ENCODE results near the gene AP1S3. TPM values are rescaled to one million over a fixed set of nuclear protein-coding genes. Genes with fewer than 3 reads are reported as not detected.
"Not testable (repeated sequence)": the region's sequence is repeated elsewhere in the genome, so short reads cannot be mapped to it uniquely, and the experiment has no call there.

The AP1S3 gene
- total and polyA plus RNA-seq, 2 donors (not counting 3 experiments of a cell fraction or from before 2014, with no cell fraction given), result 0.69 to 3.8 TPM

DNA sequence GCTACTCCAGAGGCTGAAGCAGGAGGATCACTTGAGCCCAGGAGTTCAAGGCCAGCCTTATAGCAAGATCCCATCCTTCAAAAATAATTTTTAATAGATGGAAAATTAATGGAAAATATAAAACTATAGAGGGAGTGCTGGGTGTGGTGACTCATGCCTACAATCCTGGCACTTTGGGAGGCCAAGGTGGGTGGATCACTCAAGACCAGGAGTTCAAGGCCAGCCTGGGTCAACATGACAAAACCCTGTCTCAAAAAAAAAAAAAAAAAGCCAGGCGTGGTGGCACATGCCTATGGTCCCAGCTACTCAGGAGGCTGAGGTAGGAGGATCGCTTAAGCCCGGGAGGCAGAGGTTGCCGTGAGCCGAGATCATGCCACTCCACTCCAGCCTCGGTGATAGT, 48.0 kb downstream of the AP1S3 start:
- FAIRE-seq (no peak), DNase-seq (ENCODE audit: low read depth, low spot score) (no peak)
- intact Hi-C loops (cut with micrococcal nuclease), result no loop called here
- H3K79me2 ChIP-seq (ENCODE audit: control insufficient read depth, insufficient read depth, low read length), result no peaks in the 10 kb centered on the region
- no peak overlapping the region for H3K4me3 ChIP-seq (replicated peaks in 1 of 3; ENCODE audit: insufficient read depth in 1 of 3, low read depth in 1 of 3, low read length in 3 of 3)
- H3K4me1 ChIP-seq (ENCODE audit: control insufficient read depth, extremely low read depth, insufficient read depth, low read length), result no peaks in the 10 kb centered on the region
- H3K4me2 ChIP-seq (ENCODE audit: insufficient read depth, low read length), result no peak overlapping the region
- TF ChIP-seq JUN (IDR thresholded peaks at IDR 0.05; ENCODE audit: borderline replicate concordance, insufficient read depth, insufficient read length, low read depth) (no peak), POLR2A (IDR thresholded peaks at IDR 0.05; ENCODE audit: low read depth, low read length) (no peak), FOS (IDR thresholded peaks at IDR 0.05; ENCODE audit: borderline replicate concordance, insufficient read depth, low read length) (no peak)
- TF ChIP-seq, protein P1, sequence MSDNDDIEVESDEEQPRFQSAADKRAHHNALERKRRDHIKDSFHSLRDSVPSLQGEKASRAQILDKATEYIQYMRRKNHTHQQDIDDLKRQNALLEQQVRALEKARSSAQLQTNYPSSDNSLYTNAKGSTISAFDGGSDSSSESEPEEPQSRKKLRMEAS (IDR thresholded peaks at IDR 0.05; ENCODE audit: insufficient read depth, insufficient read length), result no peak
- no peaks in the 10 kb centered on the region for H3K9me3 ChIP-seq (replicated peaks; ENCODE audit: control insufficient read depth, insufficient read depth, low read length)
- peaks cover 2% of the 10 kb centered on the region for H3K9me1 ChIP-seq (replicated peaks; ENCODE audit: control insufficient read depth, extremely low read depth, insufficient read depth, low read length)
- H3K9ac ChIP-seq (replicated peaks; ENCODE audit: extremely low read depth, insufficient read depth, low read length), result no peak overlapping the region
- no peaks in the 10 kb centered on the region for H4K20me1 ChIP-seq (replicated peaks; ENCODE audit: control insufficient read depth, extremely low read depth, insufficient read depth, low read length)
- CTCF ChIA-PET, result interaction anchor here (1.0 to 1.3 kb wide), 2 partner anchors 8 to 11 kb away, joined by 3 to 5 read pairs; no protein-coding TSS in a partner anchor
- POLR2A ChIA-PET, result no interaction called here
- H3K27me3 ChIP-seq (ENCODE audit: control insufficient read depth in 2 of 2, insufficient read depth in 2 of 2, low read length in 2 of 2), result no peaks in the 10 kb centered on the region
- dilution Hi-C loops (cut with MboI; ENCODE audit: extremely low pct_ligation_motif_present, low sequenced_read_pairs), result no loop called here
- H3K27ac ChIP-seq (ENCODE audit: insufficient read depth, low read depth, low read length), result no peak overlapping the region
- BruUV-seq (replicated peaks), result no TSS peak
- no peaks in the 10 kb centered on the region for H3K36me3 ChIP-seq (ENCODE audit: control insufficient read depth in 2 of 2, extremely low read depth in 1 of 2, insufficient read depth in 2 of 2, low read length in 2 of 2)
- no peak overlapping the region for H2AFZ ChIP-seq (ENCODE audit: low read depth, low read length)

- dilution Hi-C loops (cut with MboI; ENCODE audit: extremely low pct_ligation_motif_present, low sequenced_read_pairs) (no loop called here), intact Hi-C loops (cut with micrococcal nuclease) (no loop called here)
- H3K4me3 ChIP-seq (replicated peaks in 1 of 3; ENCODE audit: insufficient read depth in 1 of 3, low read depth in 1 of 3, low read length in 3 of 3), result no peak overlapping the region
- BruUV-seq (replicated peaks), result no TSS peak
- no peaks in the 10 kb centered on the region for H3K79me2 ChIP-seq (ENCODE audit: control insufficient read depth, insufficient read depth, low read length)
- H3K27ac ChIP-seq (ENCODE audit: insufficient read depth, low read depth, low read length), result no peak overlapping the region
- no peak for TF ChIP-seq GATA2 (IDR thresholded peaks at IDR 0.05; ENCODE audit: insufficient read depth, insufficient read length, low read depth, low read length)
- no peaks in the 10 kb centered on the region for H4K20me1 ChIP-seq (replicated peaks; ENCODE audit: control insufficient read depth, extremely low read depth, insufficient read depth, low read length)
- no peaks in the 10 kb centered on the region for H3K9me3 ChIP-seq (replicated peaks; ENCODE audit: control insufficient read depth, insufficient read depth, low read length)
- no peak for DNase-seq (ENCODE audit: low read depth, low spot score)
- H2AFZ ChIP-seq (ENCODE audit: low read depth, low read length), result no peak overlapping the region
- POLR2A ChIA-PET, result no interaction called here
- no peak overlapping the region for H3K4me2 ChIP-seq (ENCODE audit: insufficient read depth, low read length)
- peaks cover 2% of the 10 kb centered on the region for H3K9me1 ChIP-seq (replicated peaks; ENCODE audit: control insufficient read depth, extremely low read depth, insufficient read depth, low read length)
- FAIRE-seq, result no peak
- H3K36me3 ChIP-seq (ENCODE audit: control insufficient read depth in 2 of 2, extremely low read depth in 1 of 2, insufficient read depth in 2 of 2, low read length in 2 of 2), result no peaks in the 10 kb centered on the region
- no peaks in the 10 kb centered on the region for H3K27me3 ChIP-seq (ENCODE audit: control insufficient read depth in 2 of 2, insufficient read depth in 2 of 2, low read length in 2 of 2)
- CTCF ChIA-PET, result interaction anchor here (0.7 to 1.3 kb wide), 3 partner anchors 8 to 10 kb away, joined by 3 to 5 read pairs (median 4); no protein-coding TSS in a partner anchor
- H3K4me1 ChIP-seq (ENCODE audit: control insufficient read depth, extremely low read depth, insufficient read depth, low read length), result no peaks in the 10 kb centered on the region
- H3K9ac ChIP-seq (replicated peaks; ENCODE audit: extremely low read depth, insufficient read depth, low read length), result no peak overlapping the region
Observed at GRCh38 chr2:223788826-223789225, 48.6 kb downstream of the AP1S3 start.

DNA sequence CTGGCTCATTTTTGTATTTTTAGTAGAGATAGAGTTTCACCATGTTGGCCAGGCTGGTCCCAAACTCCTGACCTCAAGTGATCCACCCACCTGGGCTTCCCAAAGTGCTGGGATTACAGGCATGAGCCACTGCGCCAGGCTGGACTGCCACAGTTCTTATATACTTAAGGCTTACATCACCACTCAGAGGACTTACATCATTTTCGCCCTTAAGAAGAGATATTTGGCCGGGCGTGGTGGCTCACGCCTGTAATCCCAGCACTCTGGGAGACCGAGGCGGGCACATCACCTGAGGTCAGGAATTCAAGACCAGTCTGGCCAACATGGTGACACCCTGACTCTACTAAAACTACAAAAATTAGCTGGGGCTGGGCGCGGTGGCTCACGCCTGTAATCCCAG, 49.3 kb downstream of the AP1S3 start:
- H4K20me1 ChIP-seq (replicated peaks; ENCODE audit: control insufficient read depth, extremely low read depth, insufficient read depth, low read length); H3K36me3 ChIP-seq (ENCODE audit: control insufficient read depth in 2 of 2, extremely low read depth in 1 of 2, insufficient read depth in 2 of 2, low read length in 2 of 2); H3K9ac ChIP-seq (replicated peaks; ENCODE audit: extremely low read depth, insufficient read depth, low read length); dilution Hi-C loops (cut with MboI; ENCODE audit: extremely low pct_ligation_motif_present, low sequenced_read_pairs); POLR2A ChIA-PET; H3K9me3 ChIP-seq (replicated peaks; ENCODE audit: control insufficient read depth, insufficient read depth, low read length); H3K9me1 ChIP-seq (replicated peaks; ENCODE audit: control insufficient read depth, extremely low read depth, insufficient read depth, low read length); H3K27me3 ChIP-seq (ENCODE audit: control insufficient read depth in 2 of 2, insufficient read depth in 2 of 2, low read length in 2 of 2); intact Hi-C loops (cut with micrococcal nuclease); DNase-seq (ENCODE audit: low read depth, low spot score); BruUV-seq (replicated peaks); H3K4me1 ChIP-seq (ENCODE audit: control insufficient read depth, extremely low read depth, insufficient read depth, low read length); H2AFZ ChIP-seq (ENCODE audit: low read depth, low read length); H3K4me3 ChIP-seq (replicated peaks in 1 of 3; ENCODE audit: insufficient read depth in 1 of 3, low read depth in 1 of 3, low read length in 3 of 3); H3K4me2 ChIP-seq (ENCODE audit: insufficient read depth, low read length); FAIRE-seq; H3K79me2 ChIP-seq (ENCODE audit: control insufficient read depth, insufficient read depth, low read length); H3K27ac ChIP-seq (ENCODE audit: insufficient read depth, low read depth, low read length): not testable (repeated sequence)
- CTCF ChIA-PET, result interaction anchor here (0.7 to 1.3 kb wide), 2 partner anchors 9 to 10 kb away, joined by 3 to 4 read pairs; no protein-coding TSS in a partner anchor
